GM12878 (cell line): ENCODE data around the gene KLHL18. TPM values are rescaled to one million over a fixed set of nuclear protein-coding genes. Genes with fewer than 3 reads are reported as not detected.

Source experiments
- ATAC-seq: fragments of 200-7000 bp; cut with Tn5 transposase; 3 replicates; pipeline ENCODE4 v1.9.1; 2020; ENCODE audit warnings: mild to moderate bottlenecking, moderate library complexity
- BruUV-seq: library from RNA; stranded (reverse); fragments of 400-500 nt; replicated peaks from 2 replicates; lab custom pipeline; 2021; lab: Mats Ljungman, UMichigan
- CTCF ChIA-PET: fragments of 300-600 bp; sonication (Branson Sonifier 250); formaldehyde crosslinking; extraction: SDS; loops from one replicate; lab custom pipeline; 2021; ENCODE audit warnings: inconsistent platforms; lab: Yijun Ruan, JAX
- POLR2A ChIA-PET: fragments of 350-600 bp; formaldehyde crosslinking; extraction: SDS; loops from one replicate; lab custom pipeline; 2021; ENCODE audit warnings: inconsistent platforms; lab: Charles Lee
- RAD21 ChIA-PET: fragments of 300-600 bp; sonication (Branson Sonifier 250); formaldehyde crosslinking; loops from one replicate; lab custom pipeline; 2023; ENCODE audit warnings: antibody characterized with exemption; ENCODE audit not compliant: unreplicated experiment; lab: Charles Lee
- SMC1A ChIA-PET: fragments of 300-600 bp; sonication (Branson Sonifier 250); formaldehyde crosslinking; loops from one replicate; lab custom pipeline; 2023; ENCODE audit not compliant: unreplicated experiment, uncharacterized antibody; lab: Charles Lee
- DNase-seq: peaks from one replicate; pipeline ENCODE4 v3.0.0-alpha.2; 2011; ENCODE audit warnings: low read depth, low spot score
- FAIRE-seq: peaks from 3 replicates; lab custom pipeline; 2011; peaks lifted over from hg19 to GRCh38; lab: Jason Lieb, UNC
- H2AFZ ChIP-seq: 2 replicates; pipeline ENCODE4 v1.6.0; 2011; ENCODE audit warnings: low read depth, low read length, control low read depth; ENCODE audit not compliant: control insufficient read depth
- H3K27ac ChIP-seq: 2 replicates; pipeline ENCODE4 v1.5.1; 2011; ENCODE audit warnings: control low read depth; ENCODE audit not compliant: control insufficient read depth, insufficient read depth
- H3K27me3 ChIP-seq, 2 experiments: replicated peaks in 1 of 2; 2 replicates each; pipeline versions ENCODE4 v1.6.0 to v1.6.1; 2011; ENCODE audit warnings: low read length in 1 of 2; ENCODE audit not compliant: control insufficient read depth in 2 of 2, insufficient read depth in 2 of 2
- H3K36me3 ChIP-seq, 2 experiments: 2 replicates each; pipeline ENCODE4 v1.5.1; 2011; ENCODE audit warnings: low read length in 1 of 2; ENCODE audit not compliant: control insufficient read depth in 2 of 2, insufficient read depth in 2 of 2
- H3K4me1 ChIP-seq: 2 replicates; pipeline ENCODE4 v1.6.1; 2011; ENCODE audit warnings: mild to moderate bottlenecking, low read length, moderate library complexity, mixed read lengths; ENCODE audit not compliant: control insufficient read depth, insufficient read depth
- H3K4me2 ChIP-seq: 2 replicates; pipeline ENCODE4 v1.6.0; 2011; ENCODE audit warnings: control low read depth; ENCODE audit not compliant: control insufficient read depth, insufficient read depth
- H3K4me3 ChIP-seq: fragments of 200-600 bp; sonication (generic); 2 replicates; pipeline ENCODE4 v1.5.1; 2016
- H3K79me2 ChIP-seq: 2 replicates; pipeline ENCODE4 v1.6.0; 2011; ENCODE audit warnings: low read length; ENCODE audit not compliant: control insufficient read depth, insufficient read depth
- H3K9ac ChIP-seq: 2 replicates; pipeline ENCODE4 v1.8.0; 2011; ENCODE audit warnings: low read length, control low read depth, mixed read lengths; ENCODE audit not compliant: control insufficient read depth, insufficient read depth
- H3K9me3 ChIP-seq: replicated peaks from 3 replicates; pipeline ENCODE4 v1.5.1; 2011; ENCODE audit warnings: mild to moderate bottlenecking, low read length; ENCODE audit not compliant: control insufficient read depth, insufficient read depth
- H4K20me1 ChIP-seq: 2 replicates; pipeline ENCODE4 v1.6.0; 2011; ENCODE audit not compliant: control insufficient read depth, insufficient read depth
- KLF5 ChIP-seq: fragments of 450-650 bp; IDR thresholded peaks from 2 replicates; pipeline ENCODE4 v1.6.1; 2014; ENCODE audit warnings: mild to moderate bottlenecking; ENCODE audit not compliant: partially characterized antibody
- WGBS: methylation state at CpG from one replicate; pipeline ENCODE4 v1.1.6; 2016; ENCODE audit warnings: low lambda C conversion rate; ENCODE audit not compliant: insufficient replicate concordance, insufficient coverage; ENCODE audit errors: missing lambda C conversion rate; 5-methylcytosine and 5-hydroxymethylcytosine counted together
- in situ Hi-C: fragments of 300-500 bp; cut with MboI; formaldehyde crosslinking; loops from 9 replicates; pipeline ENCODE4 v1.14.3; 2018; ENCODE audit warnings: mixed read lengths
- intact Hi-C: fragments of 100-400 bp; cut with micrococcal nuclease; formaldehyde crosslinking; loops from one replicate; pipeline ENCODE4 v1.14.2; 2022; ENCODE audit not compliant: unreplicated experiment
- polyA plus RNA-seq, 11 experiments: library from polyadenylated mRNA; depleted of rRNA in 4 of 11; unstranded in 6 of 11; stranded (reverse) in 5 of 11; fragments of >200 nt; fragmentation: Nextera tagmentation in 4 of 11; fragmentation: Illumina TruSeq in 1 of 11; extraction: Ambion mirVana in 4 of 11; extraction: Trizol in 1 of 11; gene quantifications; 1 replicate in 1 of 11; 2 replicates in 10 of 11; pipeline versions ENCODE4 v1.2.1 to v1.2.3, GENCODE V29; 2011 to 2016; ENCODE audit warnings: inconsistent platforms in 2 of 11, missing spikeins in 2 of 11, low read depth in 1 of 11
- total RNA-seq, 4 experiments: library from RNA; depleted of rRNA in 3 of 4; stranded (reverse); fragments of >200 nt in 3 of 4; fragmentation: Illumina TruSeq in 1 of 4; extraction: Trizol in 1 of 4; gene quantifications; 2 replicates each; pipeline versions ENCODE4 v1.2.1 to v1.2.3, GENCODE V29; 2013 to 2021
- TF ChIP-seq, protein P1 (sequence below): fragments of 450-650 bp; IDR thresholded peaks from 2 replicates; pipeline ENCODE4 v1.6.1; 2016; ENCODE audit warnings: mild to moderate bottlenecking

Gene KLHL18
- total and polyA plus RNA-seq, 10 of the 15 experiments (the other 5 are each of a cell fraction or from before 2014, with no cell fraction given), result 24.0 to 69.8 (median 51.7) TPM

DNA sequence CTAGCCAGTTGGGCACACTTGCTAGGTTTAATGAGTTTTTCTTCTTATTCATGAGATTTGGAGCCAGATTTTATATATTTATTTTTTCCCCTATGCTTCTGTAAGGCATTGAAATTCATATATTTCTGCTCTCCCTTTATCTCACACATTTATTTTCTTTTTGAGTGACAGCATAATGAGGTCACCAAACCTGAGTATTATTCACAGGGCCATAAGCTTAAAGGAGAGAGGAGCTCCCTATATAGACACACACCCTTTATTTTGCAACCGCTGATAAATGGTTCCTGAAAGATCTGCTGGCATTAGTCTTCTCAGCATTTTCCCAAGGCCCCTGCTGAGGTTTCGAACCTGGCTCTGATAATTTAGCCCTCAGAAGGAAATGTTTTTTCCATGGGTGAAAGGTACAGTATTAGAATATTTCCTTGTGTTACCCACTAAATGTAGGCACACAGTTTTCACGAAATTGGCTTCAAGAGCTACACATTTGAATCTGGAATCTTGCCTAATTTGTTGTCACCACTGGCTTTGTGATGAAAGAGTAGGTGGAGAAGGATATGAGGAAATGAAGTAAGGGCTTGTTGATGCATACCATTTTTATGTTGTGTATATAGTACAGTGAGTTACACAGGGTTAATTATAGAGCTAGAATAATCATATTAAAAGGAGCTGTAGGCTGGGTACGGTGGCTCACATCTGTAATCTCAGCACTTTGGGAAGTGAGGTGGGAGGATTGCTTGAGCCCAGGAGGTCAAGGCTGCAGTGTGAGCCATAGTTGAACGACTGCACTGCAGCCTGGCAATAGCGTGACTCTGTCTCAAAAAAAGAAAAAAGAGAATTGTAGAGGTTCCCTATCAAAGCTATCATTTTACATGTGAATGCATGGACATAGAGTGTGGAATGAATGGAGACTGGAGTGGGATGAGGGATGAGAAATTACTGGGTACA lies 6.5 kb downstream of the KLHL18 start:
- BruUV-seq, result no TSS peak
- Histone ChIP-seq H2AFZ (no peak overlapping the region), H3K36me3 (peaks cover 0 to 12% of the 10 kb centered on the region in 2 experiments), H3K27ac (no peak overlapping the region), H3K4me2 (no peak overlapping the region), H3K9me3 (no peaks in the 10 kb centered on the region), H3K9ac (no peak overlapping the region), H3K4me1 (peaks cover 49% of the 10 kb centered on the region), H4K20me1 (no peaks in the 10 kb centered on the region), H3K27me3 (no peaks in the 10 kb centered on the region), H3K4me3 (no peak overlapping the region), H3K79me2 (peaks cover 81% of the 10 kb centered on the region)
- ChIA-PET SMC1A (interaction anchor here (0.9 to 6.8 kb wide), 7 partner anchors 10 to 92 kb away, joined by 3 to 68 read pairs (median 4); partner anchors contain the start of gene PTPN23), POLR2A (interaction anchor here (0.6 to 3.2 kb wide), 5 partner anchors 15 to 332 kb away, joined by 3 to 16 read pairs (median 4); partner anchors contain the start of gene PTPN23), RAD21 (interaction anchor here (1.0 to 1.4 kb wide), 2 partner anchors 8 to 17 kb away, joined by 3 to 4 read pairs; no protein-coding TSS in a partner anchor), CTCF (interaction anchor here (0.7 to 1.3 kb wide), 4 partner anchors 31 to 125 kb away, joined by 3 to 5 read pairs (median 3); partner anchors contain the start of gene SETD2)
- DNase-seq (no peak), ATAC-seq (no peak), FAIRE-seq (no peak)
- 77% methylated on average over 6 of the region's 6 CpGs for WGBS
- in situ Hi-C loops (no loop called here), intact Hi-C loops (loop anchor here (10.0 kb wide), 1 partner anchor 86 kb away; no protein-coding TSS in a partner anchor)
- TF ChIP-seq KLF5, result no peak
- TF ChIP-seq, protein P1, sequence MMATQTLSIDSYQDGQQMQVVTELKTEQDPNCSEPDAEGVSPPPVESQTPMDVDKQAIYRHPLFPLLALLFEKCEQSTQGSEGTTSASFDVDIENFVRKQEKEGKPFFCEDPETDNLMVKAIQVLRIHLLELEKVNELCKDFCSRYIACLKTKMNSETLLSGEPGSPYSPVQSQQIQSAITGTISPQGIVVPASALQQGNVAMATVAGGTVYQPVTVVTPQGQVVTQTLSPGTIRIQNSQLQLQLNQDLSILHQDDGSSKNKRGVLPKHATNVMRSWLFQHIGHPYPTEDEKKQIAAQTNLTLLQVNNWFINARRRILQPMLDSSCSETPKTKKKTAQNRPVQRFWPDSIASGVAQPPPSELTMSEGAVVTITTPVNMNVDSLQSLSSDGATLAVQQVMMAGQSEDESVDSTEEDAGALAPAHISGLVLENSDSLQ, result peak; percentile 81
